Ishikawa (cell line): ENCODE results near the gene TARS3.

Source experiments
- CEBPB ChIP-seq: IDR thresholded peaks from 2 replicates; pipeline ENCODE4 v1.6.1; 2012
- CREB1 ChIP-seq: IDR thresholded peaks from 2 replicates; pipeline ENCODE4 v1.6.1; 2012; ENCODE audit warnings: low read depth
- EGR1 ChIP-seq: IDR thresholded peaks from 2 replicates; pipeline ENCODE4 v1.6.1; 2012
- EP300 ChIP-seq: IDR thresholded peaks from 2 replicates; pipeline ENCODE4 v1.6.1; 2012; ENCODE audit warnings: borderline replicate concordance
- FOXM1 ChIP-seq: IDR thresholded peaks from 2 replicates; pipeline ENCODE4 v1.6.1; 2012; ENCODE audit warnings: low read depth, borderline replicate concordance
- NFIC ChIP-seq: IDR thresholded peaks from 2 replicates; pipeline ENCODE4 v1.6.1; 2012
- RAD21 ChIP-seq: IDR thresholded peaks from 2 replicates; pipeline ENCODE4 v1.6.1; 2012; ENCODE audit warnings: low read depth
- REST ChIP-seq: IDR thresholded peaks from 2 replicates; pipeline ENCODE4 v1.6.1; 2012; ENCODE audit warnings: low read depth, mild to moderate bottlenecking
- TAF1 ChIP-seq: IDR thresholded peaks from 2 replicates; pipeline ENCODE4 v1.6.1; 2012; ENCODE audit warnings: low read depth, mild to moderate bottlenecking
- TCF12 ChIP-seq: IDR thresholded peaks from 2 replicates; pipeline ENCODE4 v1.6.1; 2012; ENCODE audit warnings: low read depth
- TEAD4 ChIP-seq: IDR thresholded peaks from 2 replicates; pipeline ENCODE4 v1.6.1; 2012
- USF1 ChIP-seq: IDR thresholded peaks from 2 replicates; pipeline ENCODE4 v1.6.1; 2012
- YY1 ChIP-seq: IDR thresholded peaks from 2 replicates; pipeline ENCODE4 v1.6.1; 2012; ENCODE audit warnings: low read depth
- ZBTB7A ChIP-seq: IDR thresholded peaks from 2 replicates; pipeline ENCODE4 v1.6.1; 2012; ENCODE audit warnings: low read depth

TARS3 gene

GRCh38 chr15:101608201-101608600, 116.1 kb downstream of the TARS3 start:
- TF ChIP-seq TEAD4 (no peak), TCF12 (no peak), RAD21 (peak; percentile 16; the same call in 1 of the 2 replicates), TAF1 (no peak), FOXM1 (no peak), EP300 (no peak), ZBTB7A (no peak)

- no peak for TF ChIP-seq EGR1
- no peak for TF ChIP-seq REST
- no peak for TF ChIP-seq FOXM1
- TF ChIP-seq NFIC: no peak
Measured at GRCh38 chr15:101607108-101607507, 117.2 kb downstream of the TARS3 start.

GRCh38 chr15:101604124-101604874, 120.0 kb downstream of the TARS3 start:
- no peak for TF ChIP-seq USF1
- TF ChIP-seq CEBPB: no peak
- TF ChIP-seq FOXM1: no peak
- no peak for TF ChIP-seq TEAD4
- no peak for TF ChIP-seq YY1
- TF ChIP-seq NFIC: no peak
- no peak for TF ChIP-seq CREB1
